Measurements from ENCODE around the gene DERL2. TPM values are rescaled to one million over a fixed set of nuclear protein-coding genes. Genes with fewer than 3 reads are reported as not detected.

DERL2 gene
- total and polyA plus RNA-seq, 4 donors: 30.9 to 57.6 (median 52.4) TPM

DNA sequence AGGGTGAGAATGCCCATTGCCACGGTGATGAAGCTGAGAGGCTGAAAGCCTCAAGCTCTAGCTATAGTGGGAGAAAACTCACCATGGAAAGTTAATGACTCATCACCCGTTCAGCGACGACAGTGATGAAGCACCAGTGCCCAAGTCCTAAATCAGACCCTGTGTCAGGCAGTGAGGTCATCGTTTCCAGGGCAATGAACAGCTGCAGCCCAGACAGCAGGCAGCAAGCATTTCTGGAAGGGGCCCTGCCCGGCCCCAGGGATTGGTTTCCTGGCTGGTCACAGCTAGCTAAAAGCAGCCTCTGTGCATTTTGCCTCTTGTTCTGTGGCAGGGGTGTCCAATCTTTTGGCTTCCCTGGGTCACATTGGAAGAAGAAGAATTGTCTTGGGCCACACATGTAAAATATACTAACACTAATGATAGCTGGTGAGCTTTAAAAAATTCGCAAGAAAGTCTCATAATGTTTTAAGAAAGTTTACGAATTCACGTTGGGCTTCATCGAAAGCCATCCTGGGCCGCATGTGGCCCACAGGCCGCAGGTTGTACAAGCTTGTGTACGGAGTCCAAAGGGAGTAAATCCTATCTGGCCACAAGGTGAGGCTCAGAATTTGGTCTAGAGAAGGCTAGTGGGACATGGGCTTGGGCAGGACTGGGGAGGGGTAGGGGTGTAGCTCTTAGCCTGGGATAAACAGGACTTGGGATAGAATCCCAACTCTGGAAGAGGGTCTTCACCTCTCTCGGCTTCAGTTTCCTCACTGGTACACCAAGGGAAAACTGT, 41.0 kb upstream of the DERL2 start:
- H3K9me3 ChIP-seq (ENCODE audit: control insufficient read depth, low read length): no peaks in the 10 kb centered on the region
- H3K27ac ChIP-seq (ENCODE audit: low read depth in 1 of 2, low read length in 2 of 2): peak overlapping the region; percentile 70 to 92
- DNase-seq (peak; percentile 90 to 92), ATAC-seq (ENCODE audit: low FRiP score) (peak; percentile 90)
- intact Hi-C loops (cut with DNase I): loop anchor here in 1 of 2 donors (2.0 kb wide), 1 partner anchor 40 kb away; the partner anchor contains the start of genes DERL2 and MIS12
- peaks cover 0 to 3% of the 10 kb centered on the region in 2 donors for H3K4me1 ChIP-seq (ENCODE audit: control insufficient read depth in 1 of 2, insufficient read depth in 2 of 2, low read length in 2 of 2)
- WGBS, 2 donors: 38 to 41% methylated on average over 14 of the region's 14 CpGs
- H3K36me3 ChIP-seq (ENCODE audit: control insufficient read depth in 1 of 2, insufficient read depth in 2 of 2, low read length in 1 of 2): peaks cover 0 to 6% of the 10 kb centered on the region in 2 donors
- no peak overlapping the region for H3K4me3 ChIP-seq (ENCODE audit: low read length in 2 of 2)
- no peaks in the 10 kb centered on the region for H3K27me3 ChIP-seq (ENCODE audit: control insufficient read depth in 1 of 2, insufficient read depth in 2 of 2, low read length in 1 of 2)

DNA sequence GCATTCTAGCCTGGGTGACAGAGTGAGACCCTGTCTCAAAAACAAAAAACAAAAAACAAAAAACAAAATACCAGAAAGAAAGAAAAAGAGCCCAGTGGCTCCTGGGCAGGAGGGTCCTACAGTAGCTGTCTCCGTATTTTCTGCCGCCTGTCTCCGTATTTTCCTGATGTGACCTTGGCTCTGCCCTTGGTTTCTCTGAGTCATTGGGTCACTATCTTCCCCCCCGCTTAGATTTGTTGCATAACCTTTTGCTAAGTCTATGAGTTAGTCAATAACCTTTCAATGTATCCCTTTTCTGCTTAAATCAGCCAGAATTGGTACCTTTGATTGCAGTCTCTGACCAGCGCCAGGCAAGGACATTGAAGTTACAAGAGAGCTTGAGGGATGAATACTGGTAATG, 37.3 kb upstream of the DERL2 start:
- no peaks in the 10 kb centered on the region for H3K9me3 ChIP-seq (ENCODE audit: control insufficient read depth, low read length)
- intact Hi-C loops (cut with DNase I): no loop called here
- ATAC-seq (ENCODE audit: low FRiP score): no peak
- H3K27ac ChIP-seq (ENCODE audit: low read depth in 1 of 2, low read length in 2 of 2): no peak overlapping the region
- no peaks in the 10 kb centered on the region for H3K27me3 ChIP-seq (ENCODE audit: control insufficient read depth in 1 of 2, insufficient read depth in 2 of 2, low read length in 1 of 2)
- H3K4me1 ChIP-seq (ENCODE audit: control insufficient read depth in 1 of 2, insufficient read depth in 2 of 2, low read length in 2 of 2): peaks cover 0 to 3% of the 10 kb centered on the region in 2 donors
- no peak overlapping the region for H3K4me3 ChIP-seq (ENCODE audit: low read length in 2 of 2)
- H3K36me3 ChIP-seq (ENCODE audit: control insufficient read depth in 1 of 2, insufficient read depth in 2 of 2, low read length in 1 of 2): peaks cover 0 to 3% of the 10 kb centered on the region in 2 donors
- WGBS, 2 donors: 93 to 94% methylated on average over 5 of the region's 5 CpGs
- DNase-seq: no peak

DNA sequence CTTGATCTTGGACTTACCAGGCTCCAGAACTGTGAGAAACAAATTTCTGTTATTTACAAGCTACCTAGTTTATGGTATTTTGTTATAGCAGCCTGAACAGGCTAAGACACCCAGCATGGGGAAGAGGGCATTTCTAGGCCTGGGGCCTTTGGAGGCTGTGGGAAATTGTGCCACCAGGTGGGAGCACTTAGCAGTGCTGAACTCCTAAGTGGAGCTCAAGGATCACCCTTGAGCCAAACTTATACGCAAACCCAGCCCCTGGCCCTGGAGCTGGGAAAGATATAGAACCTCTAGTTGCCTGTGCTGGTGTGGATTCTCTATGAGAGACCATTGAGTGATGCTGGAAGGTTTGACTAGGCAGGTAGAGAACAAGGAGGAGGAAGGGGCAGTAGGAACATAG, 36.5 kb upstream of the DERL2 start:
- WGBS, 2 donors: 96 to 98% methylated on average over 1 of the region's 1 CpG
- no peak for DNase-seq
- H3K36me3 ChIP-seq (ENCODE audit: control insufficient read depth in 1 of 2, insufficient read depth in 2 of 2, low read length in 1 of 2): peaks cover 0 to 3% of the 10 kb centered on the region in 2 donors

DNA sequence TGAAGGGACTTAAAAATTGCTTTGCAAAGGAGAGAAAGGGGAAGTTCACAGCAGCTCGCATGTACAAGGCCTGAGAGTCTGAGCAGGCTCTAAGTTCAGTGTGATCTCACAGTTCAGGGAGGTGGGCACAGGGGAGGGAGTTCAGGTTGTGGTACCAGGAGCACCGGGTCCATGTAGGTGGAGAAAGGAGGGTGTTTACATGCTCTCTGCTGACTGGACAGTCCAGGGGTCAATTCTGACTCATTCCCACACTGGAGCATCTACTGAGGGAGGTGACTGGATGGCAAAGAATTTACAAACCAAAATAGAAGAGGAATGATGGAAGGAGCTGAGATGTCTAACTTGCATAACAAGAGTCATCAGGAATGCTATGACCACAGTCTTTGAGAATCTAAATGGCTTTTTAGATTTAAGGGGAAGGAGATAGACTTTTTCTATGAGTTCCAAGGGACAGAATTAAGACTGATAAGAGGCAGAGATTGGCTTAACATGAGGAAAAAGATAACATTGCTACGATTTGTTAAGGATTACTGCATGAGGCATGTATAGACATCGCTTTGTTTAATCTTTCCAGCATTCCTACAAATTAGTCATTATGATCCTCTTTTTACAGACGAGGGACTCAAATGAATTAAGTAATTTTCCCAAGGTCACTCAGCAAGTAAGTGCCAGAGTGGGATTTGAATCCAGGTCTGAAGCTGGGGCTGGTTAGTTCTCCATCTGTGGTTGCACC, 30.2 kb upstream of the DERL2 start:
- no peaks in the 10 kb centered on the region for H3K4me1 ChIP-seq (ENCODE audit: control insufficient read depth in 1 of 2, insufficient read depth in 2 of 2, low read length in 2 of 2)
- ATAC-seq (ENCODE audit: low FRiP score) (peak; percentile 21), DNase-seq (no peak)
- WGBS, 2 donors: 24 to 28% methylated on average over 5 of the region's 5 CpGs
- H3K27me3 ChIP-seq (ENCODE audit: control insufficient read depth in 1 of 2, insufficient read depth in 2 of 2, low read length in 1 of 2): no peaks in the 10 kb centered on the region
- no peak overlapping the region for H3K27ac ChIP-seq (ENCODE audit: low read depth in 1 of 2, low read length in 2 of 2)
- intact Hi-C loops (cut with DNase I): no loop called here
- H3K36me3 ChIP-seq (ENCODE audit: control insufficient read depth in 1 of 2, insufficient read depth in 2 of 2, low read length in 1 of 2): no peaks in the 10 kb centered on the region
- no peaks in the 10 kb centered on the region for H3K9me3 ChIP-seq (ENCODE audit: control insufficient read depth, low read length)
- no peak overlapping the region for H3K4me3 ChIP-seq (ENCODE audit: low read length in 2 of 2)

More for the DNA sequence above, 36.5 kb upstream of the DERL2 start:
- no peak overlapping the region for H3K4me3 ChIP-seq (ENCODE audit: low read length in 2 of 2)
- no peaks in the 10 kb centered on the region for H3K27me3 ChIP-seq (ENCODE audit: control insufficient read depth in 1 of 2, insufficient read depth in 2 of 2, low read length in 1 of 2)
- ATAC-seq (ENCODE audit: low FRiP score): no peak
- H3K9me3 ChIP-seq (ENCODE audit: control insufficient read depth, low read length): no peaks in the 10 kb centered on the region
- intact Hi-C loops (cut with DNase I): no loop called here
- peaks cover 0 to 1% of the 10 kb centered on the region in 2 donors for H3K4me1 ChIP-seq (ENCODE audit: control insufficient read depth in 1 of 2, insufficient read depth in 2 of 2, low read length in 2 of 2)
- no peak overlapping the region for H3K27ac ChIP-seq (ENCODE audit: low read depth in 1 of 2, low read length in 2 of 2)

DNA sequence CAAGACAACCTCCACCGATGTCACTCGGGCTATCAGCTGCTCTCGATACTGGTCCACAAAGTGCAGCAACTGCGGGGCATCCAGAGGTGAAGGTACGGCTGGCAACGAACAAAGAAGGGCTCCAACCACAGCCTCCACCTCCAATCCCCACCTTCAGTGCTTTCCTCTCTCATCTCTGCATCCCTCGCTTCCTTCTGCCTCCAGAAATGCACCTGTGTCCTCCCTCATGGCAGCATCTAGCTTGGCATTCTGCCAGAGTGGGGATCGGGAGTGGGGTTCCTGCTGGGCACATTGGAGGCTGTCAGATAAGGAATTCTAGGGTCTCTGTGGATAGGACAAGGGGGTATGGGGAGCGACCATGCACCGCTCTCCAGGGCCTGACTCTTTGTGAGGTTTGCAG, 29.0 kb upstream of the DERL2 start:
- Histone ChIP-seq H3K4me3 (ENCODE audit: low read length in 2 of 2) (no peak overlapping the region), H3K36me3 (ENCODE audit: control insufficient read depth in 1 of 2, insufficient read depth in 2 of 2, low read length in 1 of 2) (no peaks in the 10 kb centered on the region), H3K9me3 (ENCODE audit: control insufficient read depth, low read length) (no peaks in the 10 kb centered on the region), H3K27me3 (ENCODE audit: control insufficient read depth in 1 of 2, insufficient read depth in 2 of 2, low read length in 1 of 2) (no peaks in the 10 kb centered on the region), H3K27ac (ENCODE audit: low read depth in 1 of 2, low read length in 2 of 2) (no peak overlapping the region), H3K4me1 (ENCODE audit: control insufficient read depth in 1 of 2, insufficient read depth in 2 of 2, low read length in 2 of 2) (no peaks in the 10 kb centered on the region)
- 91 to 95% methylated on average over 10 of the region's 10 CpGs for WGBS, 2 donors
- ATAC-seq (ENCODE audit: low FRiP score) (no peak), DNase-seq (no peak)
- intact Hi-C loops (cut with DNase I): no loop called here

- intact Hi-C loops (cut with DNase I): no loop called here
- Histone ChIP-seq H3K27me3 (ENCODE audit: control insufficient read depth in 1 of 2, insufficient read depth in 2 of 2, low read length in 1 of 2) (no peaks in the 10 kb centered on the region), H3K27ac (ENCODE audit: low read depth in 1 of 2, low read length in 2 of 2) (no peak overlapping the region), H3K4me3 (ENCODE audit: low read length in 2 of 2) (no peak overlapping the region), H3K4me1 (ENCODE audit: control insufficient read depth in 1 of 2, insufficient read depth in 2 of 2, low read length in 2 of 2) (no peaks in the 10 kb centered on the region), H3K36me3 (ENCODE audit: control insufficient read depth in 1 of 2, insufficient read depth in 2 of 2, low read length in 1 of 2) (no peaks in the 10 kb centered on the region), H3K9me3 (ENCODE audit: control insufficient read depth, low read length) (no peaks in the 10 kb centered on the region)
- 73 to 81% methylated on average over 7 of the region's 7 CpGs for WGBS, 2 donors
- DNase-seq: no peak
- no peak for ATAC-seq (ENCODE audit: low FRiP score)
These were observed 27.6 kb upstream of the DERL2 start for GRCh38 chr17:5513628-5514027.

DNA sequence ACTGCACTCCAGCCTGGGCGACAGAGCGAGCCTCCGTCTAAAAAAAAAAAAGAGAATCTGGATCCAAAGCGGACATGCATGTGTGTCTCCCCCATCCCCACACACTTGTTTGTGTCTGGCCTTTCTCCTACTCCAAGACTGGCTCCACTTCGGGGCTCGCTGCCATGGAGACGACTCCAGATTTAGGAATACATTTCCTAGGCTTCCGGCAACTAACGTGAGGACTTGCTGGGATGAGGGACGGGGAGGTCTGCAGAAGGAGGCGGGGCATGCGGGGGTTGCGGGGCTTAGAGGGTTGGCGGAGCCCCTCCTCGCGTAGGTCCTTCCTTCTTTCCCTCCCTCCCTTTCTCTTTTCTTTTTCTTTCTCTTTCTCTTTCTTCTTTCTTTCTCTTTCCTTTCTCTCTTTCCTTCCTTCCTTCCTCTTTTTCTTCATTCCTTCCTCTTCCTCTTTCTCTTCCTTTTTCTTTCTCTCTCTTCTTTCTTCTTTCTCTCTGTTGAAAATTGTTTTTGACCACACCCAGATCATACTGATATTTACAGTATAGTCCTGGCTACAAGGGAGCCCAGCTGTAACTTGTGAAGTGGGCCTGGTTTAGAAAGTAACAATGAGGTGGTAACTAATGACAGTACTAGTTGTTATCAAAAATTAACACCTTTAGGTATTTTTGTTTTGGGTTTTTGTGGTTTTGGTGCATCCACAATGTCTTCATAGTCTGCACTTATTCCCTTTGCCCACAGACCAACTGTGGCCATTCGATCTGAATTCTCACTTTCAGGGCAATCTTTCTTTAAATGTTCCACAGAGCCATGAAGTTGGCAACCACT, 25.6 kb upstream of the DERL2 start:
- intact Hi-C loops (cut with DNase I): no loop called here

DNA sequence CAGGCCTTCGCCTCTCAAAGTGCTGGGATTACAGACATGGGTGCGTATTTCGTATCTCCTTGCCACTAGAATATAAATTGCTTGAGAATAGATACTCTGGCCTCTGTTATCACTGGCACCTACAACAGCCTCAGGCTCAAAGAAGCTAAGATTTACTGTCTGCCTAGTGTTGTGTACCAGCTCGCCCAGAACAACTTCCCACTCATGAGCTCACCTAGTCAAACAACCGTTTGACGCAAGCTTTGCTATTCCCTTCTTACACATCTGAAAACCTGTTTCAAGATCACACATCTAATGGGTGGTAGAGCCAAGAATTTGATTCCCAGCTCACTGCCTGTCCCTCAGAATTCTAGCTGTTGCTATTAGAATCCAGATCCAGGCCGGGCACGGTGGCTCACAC, 24.8 kb upstream of the DERL2 start:
- no peaks in the 10 kb centered on the region for H3K9me3 ChIP-seq (ENCODE audit: control insufficient read depth, low read length)
- no peaks in the 10 kb centered on the region for H3K27me3 ChIP-seq (ENCODE audit: control insufficient read depth in 1 of 2, insufficient read depth in 2 of 2, low read length in 1 of 2)
- H3K4me3 ChIP-seq (ENCODE audit: low read length in 2 of 2): no peak overlapping the region
- no peak overlapping the region for H3K27ac ChIP-seq (ENCODE audit: low read depth in 1 of 2, low read length in 2 of 2)
- H3K36me3 ChIP-seq (ENCODE audit: control insufficient read depth in 1 of 2, insufficient read depth in 2 of 2, low read length in 1 of 2): no peaks in the 10 kb centered on the region
- intact Hi-C loops (cut with DNase I): no loop called here
- no peak for DNase-seq
- WGBS, 2 donors: 90 to 93% methylated on average over 8 of the region's 8 CpGs
- ATAC-seq (ENCODE audit: low FRiP score): no peak
- no peaks in the 10 kb centered on the region for H3K4me1 ChIP-seq (ENCODE audit: control insufficient read depth in 1 of 2, insufficient read depth in 2 of 2, low read length in 2 of 2)

More for the DNA sequence above, 25.6 kb upstream of the DERL2 start:
- Histone ChIP-seq H3K4me1 (ENCODE audit: control insufficient read depth in 1 of 2, insufficient read depth in 2 of 2, low read length in 2 of 2) (no peaks in the 10 kb centered on the region), H3K4me3 (ENCODE audit: low read length in 2 of 2) (no peak overlapping the region), H3K27me3 (ENCODE audit: control insufficient read depth in 1 of 2, insufficient read depth in 2 of 2, low read length in 1 of 2) (no peaks in the 10 kb centered on the region), H3K9me3 (ENCODE audit: control insufficient read depth, low read length) (no peaks in the 10 kb centered on the region), H3K36me3 (ENCODE audit: control insufficient read depth in 1 of 2, insufficient read depth in 2 of 2, low read length in 1 of 2) (no peaks in the 10 kb centered on the region), H3K27ac (ENCODE audit: low read depth in 1 of 2, low read length in 2 of 2) (no peak overlapping the region)
- DNase-seq (no peak), ATAC-seq (ENCODE audit: low FRiP score) (no peak)
- WGBS, 2 donors: 41 to 60% methylated on average over 17 of the region's 17 CpGs
